Epithelial cell of proximal tubule (primary cell): ENCODE results near the gene PHRF1. TPM values are rescaled to one million over a fixed set of nuclear protein-coding genes. Genes with fewer than 3 reads are reported as not detected.

Source experiments
- DNase-seq: peaks from one replicate; pipeline ENCODE4 v3.0.0-alpha.2; 2011; ENCODE audit warnings: low read depth
- H3K4me3 ChIP-seq: 2 replicates; pipeline ENCODE4 v1.5.1; 2011; ENCODE audit warnings: low read depth, mild to moderate bottlenecking, low read length
- total RNA-seq: library from RNA; depleted of rRNA; stranded (reverse); fragments of >200 nt; gene quantifications from 2 replicates; pipeline ENCODE4 v1.2.3, GENCODE V29; 2015
- TF ChIP-seq, protein P1 (sequence below): conservative IDR thresholded peaks from 2 replicates; pipeline ENCODE4 v1.5.1; 2012; ENCODE audit warnings: low read depth, mild to moderate bottlenecking, low read length

The PHRF1 gene
- total RNA-seq, 1 donor from 2014 or later, result 24.2 TPM

GRCh38 chr11:629237-629583, 52.9 kb downstream of the PHRF1 start:
- TF ChIP-seq, protein P1, sequence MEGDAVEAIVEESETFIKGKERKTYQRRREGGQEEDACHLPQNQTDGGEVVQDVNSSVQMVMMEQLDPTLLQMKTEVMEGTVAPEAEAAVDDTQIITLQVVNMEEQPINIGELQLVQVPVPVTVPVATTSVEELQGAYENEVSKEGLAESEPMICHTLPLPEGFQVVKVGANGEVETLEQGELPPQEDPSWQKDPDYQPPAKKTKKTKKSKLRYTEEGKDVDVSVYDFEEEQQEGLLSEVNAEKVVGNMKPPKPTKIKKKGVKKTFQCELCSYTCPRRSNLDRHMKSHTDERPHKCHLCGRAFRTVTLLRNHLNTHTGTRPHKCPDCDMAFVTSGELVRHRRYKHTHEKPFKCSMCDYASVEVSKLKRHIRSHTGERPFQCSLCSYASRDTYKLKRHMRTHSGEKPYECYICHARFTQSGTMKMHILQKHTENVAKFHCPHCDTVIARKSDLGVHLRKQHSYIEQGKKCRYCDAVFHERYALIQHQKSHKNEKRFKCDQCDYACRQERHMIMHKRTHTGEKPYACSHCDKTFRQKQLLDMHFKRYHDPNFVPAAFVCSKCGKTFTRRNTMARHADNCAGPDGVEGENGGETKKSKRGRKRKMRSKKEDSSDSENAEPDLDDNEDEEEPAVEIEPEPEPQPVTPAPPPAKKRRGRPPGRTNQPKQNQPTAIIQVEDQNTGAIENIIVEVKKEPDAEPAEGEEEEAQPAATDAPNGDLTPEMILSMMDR, result no peak
- no peak for DNase-seq
- H3K4me3 ChIP-seq, result no peak overlapping the region

DNA sequence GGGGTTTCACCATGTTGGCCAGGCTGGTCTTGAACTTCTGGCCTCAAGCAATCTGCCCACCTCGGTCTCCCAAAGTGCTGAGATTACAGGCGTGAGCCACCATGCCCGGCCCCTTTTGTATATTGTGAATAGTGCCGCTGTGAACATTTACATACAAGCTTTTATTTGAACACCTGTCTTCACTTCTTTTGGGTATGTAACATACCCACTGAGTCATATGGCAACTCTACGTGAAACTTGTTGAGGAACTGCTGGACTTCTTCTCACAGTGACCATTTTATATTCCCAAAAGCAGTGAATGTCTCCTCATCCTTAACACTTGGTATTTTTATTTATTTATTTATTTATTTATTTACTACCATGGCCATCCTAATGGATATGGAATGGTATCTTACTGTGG, 54.6 kb downstream of the PHRF1 start:
- H3K4me3 ChIP-seq, result no peak overlapping the region
- TF ChIP-seq, protein P1, result no peak
- DNase-seq, result no peak

DNA sequence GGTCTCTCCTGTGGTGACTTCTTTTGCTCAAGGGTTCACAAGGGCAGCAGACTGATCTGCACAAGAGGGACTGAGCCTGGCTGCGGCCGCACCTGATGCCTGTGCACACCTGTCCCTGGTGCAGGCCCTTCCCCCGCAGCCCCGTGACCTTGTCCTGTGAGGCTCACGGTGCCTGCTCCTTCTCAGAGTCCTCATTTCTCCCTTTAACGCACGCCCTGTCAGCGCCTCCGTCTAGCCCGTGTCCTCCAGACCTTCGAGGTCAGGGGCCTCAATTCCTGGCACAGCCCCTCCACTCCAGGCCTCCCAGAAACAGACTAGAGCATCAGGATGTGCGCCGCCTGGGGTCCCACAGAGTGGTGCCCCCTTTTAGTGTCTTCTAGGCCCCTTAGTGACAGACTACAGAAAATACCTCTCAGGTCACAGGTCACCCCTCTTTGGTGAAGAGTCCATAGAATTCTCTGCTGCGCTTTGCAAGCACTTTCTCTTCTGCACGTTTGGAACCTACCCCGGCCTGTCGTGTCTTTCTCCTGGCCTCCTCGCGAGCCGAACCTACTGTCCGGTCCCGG, 59.8 kb downstream of the PHRF1 start:
- no peak for DNase-seq
- TF ChIP-seq, protein P1, result no peak
- H3K4me3 ChIP-seq, result no peak overlapping the region

DNA sequence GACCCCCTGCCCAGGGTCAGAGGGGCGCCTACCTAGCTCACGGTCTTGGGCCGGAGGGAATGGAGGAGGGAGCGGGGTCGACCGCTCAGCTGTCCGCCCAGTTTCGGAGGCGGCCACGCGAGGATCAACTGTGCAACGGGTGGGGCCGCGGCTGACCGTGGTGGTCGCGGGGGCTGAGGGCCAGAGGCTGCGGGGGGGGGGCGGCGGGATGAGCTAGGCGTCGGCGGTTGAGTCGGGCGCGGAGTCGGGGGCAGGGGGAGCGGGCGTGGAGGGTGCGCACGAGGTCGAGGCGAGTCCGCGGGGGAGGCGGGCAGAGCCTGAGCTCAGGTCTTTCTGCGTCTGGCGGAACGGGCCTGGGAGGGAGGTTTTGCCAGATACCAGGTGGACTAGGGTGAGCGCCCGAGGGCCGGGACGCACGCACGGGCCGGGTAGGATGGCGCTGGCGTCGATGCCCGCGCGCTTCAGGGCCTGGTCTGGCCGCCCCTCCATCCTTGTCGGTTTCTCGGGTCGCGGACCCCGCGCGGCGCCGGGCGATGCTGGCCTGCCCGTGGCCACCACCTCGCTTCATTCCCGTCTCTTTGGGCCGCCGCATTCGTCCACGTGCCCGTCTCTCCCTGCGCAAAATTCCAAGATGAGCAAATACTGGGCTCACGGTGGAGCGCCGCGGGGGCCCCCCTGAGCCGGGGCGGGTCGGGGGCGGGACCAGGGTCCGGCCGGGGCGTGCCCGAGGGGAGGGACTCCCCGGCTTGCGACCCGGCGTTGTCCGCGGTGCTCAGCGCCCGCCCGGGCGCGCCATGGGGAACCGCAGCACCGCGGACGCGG, 60.5 kb downstream of the PHRF1 start, which contains the start of gene DRD4:
Gene DRD4, plus strand, starts transcription at position 759 of the 822 bp plus-strand sequence. Its CDS starts 36 bp downstream, at position 795.
- no peak for DNase-seq
- TF ChIP-seq, protein P1, result no peak
- no peak within 1 kb of the TSS for H3K4me3 ChIP-seq

DNA sequence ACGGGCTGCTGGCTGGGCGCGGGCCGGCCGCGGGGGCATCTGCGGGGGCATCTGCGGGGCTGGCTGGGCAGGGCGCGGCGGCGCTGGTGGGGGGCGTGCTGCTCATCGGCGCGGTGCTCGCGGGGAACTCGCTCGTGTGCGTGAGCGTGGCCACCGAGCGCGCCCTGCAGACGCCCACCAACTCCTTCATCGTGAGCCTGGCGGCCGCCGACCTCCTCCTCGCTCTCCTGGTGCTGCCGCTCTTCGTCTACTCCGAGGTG, 61.0 kb downstream of the PHRF1 start:
- DNase-seq, result no peak
- no peak overlapping the region for H3K4me3 ChIP-seq
- TF ChIP-seq, protein P1, result no peak

GRCh38 chr11:637593-638521, 61.6 kb downstream of the PHRF1 start:
- H3K4me3 ChIP-seq, result no peak overlapping the region
- DNase-seq, result no peak
- TF ChIP-seq, protein P1, result no peak
